ENCODE results near the gene ADGRG1.

Gene ADGRG1

DNA sequence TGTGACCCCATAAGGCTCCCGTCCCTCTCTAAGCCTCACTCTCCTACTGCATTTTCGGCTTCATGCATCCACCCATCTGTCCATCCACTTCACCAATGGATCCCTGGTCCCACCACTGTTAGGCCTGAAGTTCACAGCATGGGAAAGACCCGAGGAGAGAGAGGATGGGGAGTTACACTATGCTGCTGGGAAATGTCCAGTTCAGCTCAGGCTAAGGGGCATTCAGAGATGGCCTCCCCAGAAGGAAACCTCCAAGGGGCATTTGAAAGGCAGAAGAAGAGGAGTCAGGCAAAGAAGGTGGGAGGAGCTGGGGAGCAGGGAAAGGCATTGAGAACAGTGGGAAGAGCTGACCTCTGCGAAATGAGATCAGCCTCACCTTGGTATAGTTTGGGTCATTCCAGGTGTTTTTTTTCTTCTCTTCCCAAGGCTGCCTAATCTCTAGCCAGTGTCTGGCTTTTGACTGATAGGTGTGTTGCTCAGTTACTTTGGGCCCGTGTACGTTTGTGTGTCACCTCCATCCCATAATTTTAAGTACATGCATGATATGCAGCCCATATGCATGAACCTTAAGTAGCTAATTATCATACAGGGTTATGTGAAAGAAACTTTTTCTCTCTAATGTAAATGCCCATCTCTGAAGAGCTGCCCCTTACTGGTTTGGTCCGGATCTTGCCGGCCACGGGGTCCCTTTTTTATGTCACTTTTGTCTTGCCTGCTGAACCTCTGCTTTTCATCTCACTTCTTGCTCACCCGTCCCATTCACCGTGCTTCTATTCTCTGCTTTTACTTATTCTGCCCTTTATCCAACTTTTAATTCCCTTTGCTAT lies 54.6 kb downstream of the ADGRG1 start:
- no peak for DNase-seq (ENCODE audit: low read depth in 2 of 2)

DNA sequence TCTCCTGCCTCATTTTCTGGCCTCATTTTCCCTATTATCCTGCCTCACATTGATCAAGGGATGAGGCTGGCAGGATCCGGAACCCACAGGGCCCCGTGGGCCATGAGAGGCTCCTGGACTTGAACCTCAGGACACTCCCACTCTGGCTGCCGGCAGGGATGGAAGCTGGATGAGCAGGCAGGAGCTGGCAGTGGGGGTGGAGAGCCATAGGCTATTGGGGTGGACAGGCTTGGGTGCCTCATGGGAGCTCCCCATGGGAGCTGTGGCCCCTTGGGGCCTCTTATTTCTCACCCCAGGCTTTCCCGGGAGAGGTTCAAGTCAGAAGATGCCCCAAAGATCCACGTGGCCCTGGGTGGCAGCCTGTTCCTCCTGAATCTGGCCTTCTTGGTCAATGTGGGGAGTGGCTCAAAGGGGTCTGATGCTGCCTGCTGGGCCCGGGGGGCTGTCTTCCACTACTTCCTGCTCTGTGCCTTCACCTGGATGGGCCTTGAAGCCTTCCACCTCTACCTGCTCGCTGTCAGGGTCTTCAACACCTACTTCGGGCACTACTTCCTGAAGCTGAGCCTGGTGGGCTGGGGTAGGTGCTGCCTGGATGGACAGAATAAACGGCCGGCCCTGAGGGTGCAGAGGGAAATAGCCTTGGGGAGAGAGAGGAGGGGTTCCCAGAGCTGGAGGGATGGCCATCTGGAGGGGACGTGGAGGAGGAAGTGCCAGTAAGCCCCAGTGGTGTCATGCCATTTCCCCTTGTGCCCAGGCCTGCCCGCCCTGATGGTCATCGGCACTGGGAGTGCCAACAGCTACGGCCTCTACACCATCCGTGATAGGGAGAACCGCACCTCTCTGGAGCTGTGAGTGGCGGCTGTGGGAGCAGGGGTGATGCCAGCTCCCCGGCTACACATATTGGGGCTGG lies 55.5 kb downstream of the ADGRG1 start:
- no peak for DNase-seq (ENCODE audit: low read depth in 2 of 2)

DNA sequence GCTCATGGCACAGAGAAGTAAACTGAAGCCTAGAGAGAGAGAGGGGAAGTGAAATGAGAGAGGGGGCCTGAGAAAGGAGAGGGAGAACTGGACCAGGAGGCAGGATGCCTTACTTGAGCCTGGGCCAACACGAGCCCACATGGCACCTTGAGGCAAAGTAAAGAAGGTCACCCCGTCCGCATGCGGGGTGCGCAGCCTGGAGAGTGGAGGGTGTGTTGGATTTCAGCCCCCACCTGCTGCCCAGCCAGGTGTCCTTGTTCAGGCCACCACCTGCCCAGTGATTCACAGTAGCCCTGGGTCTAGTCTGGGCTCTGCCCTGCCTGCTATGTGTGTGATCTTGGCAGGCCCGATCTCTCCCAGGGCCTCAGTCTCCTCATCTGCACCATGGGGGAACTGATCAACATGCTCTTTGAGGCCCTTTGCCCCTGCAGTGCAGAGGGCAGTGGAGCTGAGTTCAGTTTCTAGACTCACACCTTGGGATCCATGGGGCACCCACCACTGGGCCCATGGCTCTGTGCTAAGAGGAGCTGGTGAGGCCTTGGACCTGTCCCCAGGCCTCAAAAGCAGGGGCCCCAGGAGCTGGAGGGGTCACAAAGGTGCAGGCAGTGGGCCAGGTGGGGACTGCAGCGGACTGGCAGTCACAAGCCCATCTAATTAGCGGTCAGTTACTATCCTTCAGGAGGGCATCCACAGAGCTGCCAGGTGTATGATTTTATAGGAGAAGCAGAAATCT lies 56.4 kb downstream of the ADGRG1 start:
- no peak for DNase-seq (ENCODE audit: low read depth in 2 of 2)

DNA sequence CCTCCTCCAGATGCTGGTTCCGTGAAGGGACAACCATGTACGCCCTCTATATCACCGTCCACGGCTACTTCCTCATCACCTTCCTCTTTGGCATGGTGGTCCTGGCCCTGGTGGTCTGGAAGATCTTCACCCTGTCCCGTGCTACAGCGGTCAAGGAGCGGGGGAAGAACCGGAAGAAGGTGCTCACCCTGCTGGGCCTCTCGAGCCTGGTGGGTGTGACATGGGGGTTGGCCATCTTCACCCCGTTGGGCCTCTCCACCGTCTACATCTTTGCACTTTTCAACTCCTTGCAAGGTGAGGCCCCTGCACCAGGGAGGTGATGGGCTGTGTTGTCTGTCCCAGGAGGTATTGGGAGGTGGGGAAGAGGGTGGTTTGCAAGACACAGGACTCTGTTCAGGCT lies 57.2 kb downstream of the ADGRG1 start:
- no peak for DNase-seq (ENCODE audit: low read depth in 2 of 2)

DNA sequence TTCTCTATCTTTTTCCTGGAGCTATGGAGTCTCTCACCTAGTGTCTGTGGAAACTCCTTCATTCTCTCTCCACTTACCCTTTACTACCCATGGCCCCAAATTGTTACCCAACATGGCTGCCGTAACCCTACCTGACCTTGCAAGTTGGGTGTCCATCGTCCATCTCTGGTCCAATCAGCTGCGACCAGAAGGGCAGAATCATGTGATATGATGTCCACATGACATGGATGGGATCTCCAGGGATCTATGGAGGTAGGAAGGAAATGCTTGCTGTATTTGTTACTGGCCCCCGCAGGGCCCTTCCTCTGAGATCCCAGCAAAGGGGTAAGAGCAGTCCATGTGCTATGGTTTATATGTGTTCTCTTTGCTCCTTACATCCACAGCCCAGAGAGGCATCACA lies 58.1 kb downstream of the ADGRG1 start:
- no peak for DNase-seq (ENCODE audit: low read depth in 2 of 2)

DNA sequence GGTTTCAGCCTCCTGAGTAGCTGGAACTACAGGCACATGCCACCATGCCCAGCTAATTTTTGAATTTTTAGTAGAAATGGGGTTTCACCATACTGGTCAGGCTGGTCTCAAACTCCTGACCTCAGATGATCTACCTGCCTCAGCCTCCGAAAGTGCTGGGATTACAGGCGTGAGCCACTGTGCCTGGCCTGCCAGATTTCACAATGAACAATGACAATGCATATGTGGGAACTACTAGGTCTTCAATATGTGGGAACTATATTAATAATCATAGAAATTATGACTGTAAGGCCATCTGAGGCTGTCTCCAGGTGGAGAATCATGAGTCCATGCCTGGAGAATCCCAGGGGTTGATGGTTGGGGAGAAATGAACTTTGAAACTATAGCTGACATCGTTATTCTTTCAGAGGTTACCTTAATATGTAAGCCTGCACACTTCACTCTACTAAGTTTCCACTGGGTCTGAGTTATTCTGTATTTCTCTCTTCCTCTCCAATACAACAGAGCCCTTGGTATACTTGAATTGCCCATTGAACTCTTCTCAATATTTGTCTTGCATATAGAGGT lies 59.0 kb downstream of the ADGRG1 start:
- DNase-seq (ENCODE audit: low read depth in 2 of 2), result no peak

DNA sequence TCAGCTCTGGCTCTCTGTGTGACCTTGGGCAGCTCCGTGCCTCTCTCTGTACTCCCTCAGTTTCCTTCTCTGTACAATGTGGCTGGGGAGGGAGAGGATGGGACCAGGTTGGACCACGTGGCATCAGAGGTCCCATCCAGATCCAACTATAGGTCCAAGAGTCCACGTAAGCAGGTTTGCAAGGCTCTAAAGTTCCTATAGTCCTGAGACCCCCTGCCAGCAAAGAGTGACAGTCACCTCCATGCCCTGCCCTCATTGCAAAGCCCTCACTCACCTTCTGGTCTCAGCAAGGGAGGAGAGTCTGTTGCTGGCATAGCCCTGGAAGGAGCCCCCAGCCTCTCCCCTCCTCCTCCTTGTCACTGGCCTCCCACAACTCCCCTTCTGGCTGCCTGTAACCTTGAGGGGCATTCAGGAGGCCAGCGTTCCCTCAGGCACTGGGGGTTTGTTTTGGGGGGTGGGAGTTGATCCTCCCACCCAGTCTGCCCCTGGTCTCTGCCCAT lies 60.1 kb downstream of the ADGRG1 start:
- no peak for DNase-seq (ENCODE audit: low read depth in 2 of 2)

DNA sequence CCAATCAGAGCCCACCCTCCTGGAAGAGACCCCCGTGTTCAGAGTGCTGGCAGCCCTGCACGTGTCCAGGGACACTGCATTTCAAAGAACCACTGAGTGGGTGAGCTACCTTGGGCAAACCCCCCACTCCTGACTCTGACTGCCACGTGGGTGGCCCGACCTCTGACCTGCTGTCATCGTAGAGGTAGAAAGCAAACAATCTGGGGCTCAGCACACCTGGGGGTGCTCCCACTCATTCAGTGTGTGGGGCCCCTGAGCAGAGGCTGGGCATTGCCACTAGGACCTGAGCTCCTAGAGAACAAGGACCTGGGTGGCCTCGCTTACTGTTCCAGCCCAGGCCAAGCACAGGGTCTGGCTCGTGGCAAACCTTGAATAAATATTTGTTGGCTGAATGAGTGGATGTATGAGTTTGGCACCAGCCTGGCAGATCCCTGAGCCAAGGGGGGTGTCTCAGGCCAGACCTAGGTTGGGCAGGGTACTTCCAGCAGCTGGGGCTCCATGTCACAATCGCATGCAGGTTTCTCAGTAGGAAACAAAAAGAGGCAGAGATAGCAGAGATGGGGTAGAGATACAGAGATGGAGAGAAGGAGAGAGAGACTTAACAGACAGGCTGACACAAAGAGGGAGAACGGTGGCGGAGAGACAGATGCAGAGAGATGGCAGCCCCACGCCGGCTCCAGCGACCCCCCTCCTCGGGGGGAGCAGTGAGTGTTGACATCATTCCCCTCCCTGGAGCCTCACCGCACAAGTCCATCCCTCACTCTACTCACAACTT lies 60.7 kb downstream of the ADGRG1 start:
- DNase-seq (ENCODE audit: low read depth in 2 of 2), result no peak

DNA sequence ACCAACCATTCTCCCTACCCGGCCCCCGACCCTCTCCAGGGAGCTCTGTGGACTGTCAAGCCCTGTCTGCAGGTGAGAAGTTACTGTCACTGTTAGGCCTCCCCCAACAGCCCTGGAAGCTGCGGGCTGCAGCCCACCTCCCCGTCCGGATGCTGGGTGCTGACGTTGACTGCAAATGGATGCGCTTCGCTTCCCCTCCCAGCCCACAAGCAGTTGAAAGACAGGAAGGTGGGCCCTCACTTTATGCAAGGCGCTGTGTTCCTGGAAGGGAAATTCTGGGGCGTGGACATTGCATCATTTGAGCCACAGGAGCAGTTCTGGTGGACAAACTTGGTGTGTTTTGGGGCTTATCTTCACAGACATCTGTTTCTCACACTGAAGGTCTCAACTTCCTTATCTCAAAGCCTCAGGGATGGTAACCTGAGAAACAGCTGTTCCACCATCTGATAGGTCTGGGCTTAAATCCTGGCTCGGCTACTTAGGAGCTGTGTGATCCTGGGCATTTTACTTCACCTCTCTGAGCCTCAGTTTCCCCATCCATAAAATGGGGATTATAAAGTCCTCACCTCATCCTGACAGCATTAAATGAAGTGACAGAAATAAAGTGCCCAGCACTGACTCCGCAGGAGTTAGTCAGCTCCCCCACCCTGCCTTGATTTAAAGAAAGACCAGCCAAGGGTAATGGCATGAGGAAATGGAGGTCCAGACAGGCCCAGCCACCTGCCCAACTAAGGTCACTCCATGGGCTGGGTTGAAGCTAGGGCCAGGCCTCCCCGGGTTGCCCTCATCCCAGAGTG lies 61.5 kb downstream of the ADGRG1 start:
- DNase-seq (ENCODE audit: low read depth in 2 of 2), result no peak

DNA sequence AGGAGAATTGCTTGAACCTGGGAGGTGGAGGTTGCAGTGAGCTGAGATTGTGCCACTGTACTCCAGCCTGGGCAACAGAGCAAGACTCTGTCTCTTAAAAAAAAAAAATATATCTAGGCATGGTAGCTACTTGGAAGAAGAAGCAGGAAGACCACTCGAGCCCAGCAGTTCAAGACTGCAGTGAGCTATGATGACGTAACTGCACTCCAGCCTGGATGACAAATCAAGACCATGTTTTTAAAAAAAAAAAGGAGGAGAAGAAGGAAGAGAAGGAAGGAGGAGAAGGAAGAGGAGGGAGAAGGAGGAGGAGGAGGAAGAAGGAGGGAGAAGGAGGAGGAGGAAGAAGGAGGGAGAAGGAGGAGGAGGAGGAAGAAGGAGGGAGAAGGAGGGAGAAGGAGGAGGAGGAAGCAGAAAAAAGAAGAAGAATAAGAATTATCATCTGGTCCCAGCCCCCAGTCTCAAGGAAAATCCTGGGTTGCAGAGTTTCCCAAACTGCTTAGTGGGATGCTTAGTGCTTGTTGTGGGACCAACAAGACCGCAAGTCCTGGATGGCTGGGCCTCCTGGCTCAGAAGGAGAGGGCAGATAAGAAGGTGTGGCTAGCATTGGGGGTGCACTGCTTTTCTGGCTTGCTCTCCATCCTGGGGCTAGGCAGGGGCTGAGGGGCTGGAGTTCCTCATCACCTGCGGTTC lies 62.5 kb downstream of the ADGRG1 start:
- DNase-seq (ENCODE audit: low read depth in 2 of 2), result no peak

DNA sequence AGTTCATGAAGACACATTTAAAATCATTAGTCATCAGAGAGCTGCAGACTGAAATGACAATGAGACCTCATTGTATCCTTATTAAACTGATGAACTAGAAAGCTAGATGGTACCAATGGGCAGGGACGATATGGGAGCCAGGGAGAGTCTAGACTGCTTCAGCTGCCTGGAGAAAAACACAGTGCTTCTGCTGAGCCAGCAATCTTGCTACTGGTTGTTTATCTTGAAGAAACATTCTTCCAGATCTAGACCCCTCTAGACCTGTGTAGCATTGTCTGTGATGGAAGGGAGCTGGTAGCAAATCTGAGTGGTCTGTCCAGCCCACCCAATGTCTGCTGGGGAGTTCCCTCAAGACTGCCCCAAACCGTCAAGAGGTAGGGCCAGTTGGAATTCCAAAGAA lies 64.2 kb downstream of the ADGRG1 start:
- no peak for DNase-seq (ENCODE audit: low read depth in 2 of 2)

DNA sequence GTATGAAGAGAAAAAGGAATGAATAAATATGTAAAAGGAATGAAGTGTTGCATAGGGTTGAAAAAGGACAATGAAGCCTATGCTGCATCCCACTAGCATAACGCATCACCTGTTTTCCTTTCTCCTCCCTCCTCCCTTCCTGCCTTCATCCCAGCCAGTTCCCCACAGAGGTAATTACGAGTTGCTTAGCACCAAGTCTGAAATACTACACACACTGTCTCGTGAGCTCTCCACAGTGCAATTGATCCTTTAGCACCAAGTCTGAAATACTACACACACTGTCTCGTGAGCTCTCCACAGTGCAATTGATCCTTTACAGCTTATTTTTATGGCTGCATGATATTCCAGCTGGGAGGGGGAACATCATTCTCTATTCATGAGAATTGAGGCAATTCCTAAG lies 65.1 kb downstream of the ADGRG1 start:
- no peak for DNase-seq (ENCODE audit: low read depth in 2 of 2)

DNA sequence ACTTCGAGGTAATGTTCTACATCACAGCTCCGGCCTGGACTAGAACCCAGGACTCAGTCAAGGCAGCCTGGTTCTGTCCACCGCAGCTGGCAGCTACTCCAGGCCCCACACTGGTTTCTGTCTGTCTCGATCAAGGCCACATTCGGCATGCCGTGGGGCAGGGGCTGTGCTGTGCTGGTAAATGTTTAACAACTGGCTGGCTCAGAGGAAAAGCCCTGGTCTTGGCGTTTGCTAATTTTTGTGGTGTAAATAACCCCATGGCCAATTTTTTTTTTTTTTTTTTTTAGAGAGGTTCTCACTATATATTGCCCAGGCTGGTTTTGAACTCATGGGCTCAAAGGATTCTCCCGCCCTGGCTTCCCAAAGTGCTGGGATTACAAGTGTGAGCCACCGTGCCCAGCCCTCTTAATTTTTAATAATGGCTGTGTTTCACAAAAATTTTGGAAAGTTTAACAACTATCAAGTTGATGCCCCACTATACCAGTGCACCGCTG lies 65.8 kb downstream of the ADGRG1 start:
- DNase-seq (ENCODE audit: low read depth in 2 of 2), result no peak

DNA sequence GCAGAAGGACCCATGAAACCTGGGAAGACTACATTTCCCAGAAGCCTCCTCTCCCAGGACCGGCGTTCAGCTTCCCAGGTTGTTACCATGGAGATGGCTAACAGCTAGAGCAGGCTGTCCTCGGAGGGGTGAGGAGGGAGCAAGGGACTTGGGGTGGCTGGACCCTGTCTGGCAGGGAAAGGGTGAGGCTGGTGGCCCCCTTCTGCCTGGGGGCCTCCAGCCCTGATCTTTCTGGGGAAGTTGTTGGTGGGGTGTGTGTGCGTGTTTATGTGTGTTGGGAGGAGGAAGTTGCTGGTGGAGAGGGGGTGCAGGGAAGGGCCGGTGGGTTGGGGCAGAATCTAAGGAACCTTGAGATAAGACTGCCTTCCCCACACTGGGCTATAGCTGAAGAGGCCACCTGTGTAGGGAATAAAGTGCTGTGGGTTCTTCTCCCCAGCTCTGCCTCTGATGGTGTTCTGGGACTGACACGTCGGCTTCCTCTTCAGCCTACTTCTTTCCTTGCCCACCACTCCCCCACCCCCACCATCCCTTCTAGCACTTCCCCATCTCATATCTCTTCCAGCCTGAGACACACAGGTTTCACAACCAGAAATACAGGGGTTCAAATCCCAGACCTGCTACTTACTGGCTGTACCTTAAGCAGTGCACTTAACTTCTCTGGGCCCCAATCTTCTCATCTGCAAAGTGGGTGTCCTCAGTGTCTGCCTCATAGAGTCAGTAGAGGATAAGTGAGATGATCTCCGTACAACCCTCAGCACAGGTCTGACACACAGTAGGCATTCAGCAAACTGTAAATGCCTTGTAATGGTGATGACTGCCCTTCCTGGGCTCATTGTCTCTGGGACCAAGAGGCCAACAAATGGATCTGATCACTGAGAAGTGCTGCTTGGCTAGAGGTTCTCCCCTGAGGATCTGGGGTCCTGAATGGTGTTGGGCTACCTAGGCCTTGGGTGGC lies 66.6 kb downstream of the ADGRG1 start, which contains the start of gene DRC7:
TSS of gene DRC7 (plus strand) at position 82 of the 955 bp plus-strand sequence. CDS start 3,144 bp downstream, outside the sequence.
- peak in 1 of 2 experiments; percentile 7 for DNase-seq (ENCODE audit: low read depth in 2 of 2)

DNA sequence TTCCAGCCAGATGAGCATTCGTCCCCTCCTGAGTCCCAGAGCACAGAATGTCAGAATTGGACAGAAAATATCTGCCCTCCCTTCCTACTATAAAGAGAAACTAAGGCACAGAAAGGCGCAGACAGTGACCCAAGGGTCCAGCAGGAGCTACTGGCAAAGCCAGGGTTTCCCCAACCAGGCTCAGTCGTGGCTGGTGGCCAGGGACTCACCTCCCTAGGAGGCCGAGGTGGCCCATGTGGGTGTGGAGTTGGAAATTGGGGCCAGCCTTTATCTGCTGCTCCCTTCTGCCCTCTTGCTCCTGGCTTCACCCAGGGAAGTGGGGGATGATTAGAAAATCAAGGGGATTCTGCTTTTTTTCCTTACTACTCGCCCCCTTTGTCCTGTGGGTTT lies 67.2 kb downstream of the ADGRG1 start:
- no peak for DNase-seq (ENCODE audit: low read depth in 2 of 2)

DNA sequence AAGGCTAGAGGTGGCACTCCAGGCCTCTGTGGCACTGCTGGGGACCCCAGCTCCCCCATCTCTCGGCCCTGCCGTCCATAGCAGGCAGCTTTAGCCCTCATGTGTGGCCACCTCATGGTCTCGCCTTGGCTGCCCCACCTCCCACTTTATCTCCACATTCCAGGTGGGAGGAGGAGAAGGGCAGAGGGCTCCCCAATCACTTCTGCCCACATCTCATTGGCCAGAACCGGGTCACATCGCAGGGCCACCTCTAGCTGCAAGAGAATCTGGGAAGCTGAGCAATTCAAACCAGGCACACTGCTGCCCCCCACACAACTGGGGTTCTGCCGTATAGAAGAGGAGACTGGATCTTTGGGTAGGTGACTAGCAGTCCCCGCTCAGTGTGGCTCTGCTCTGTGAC lies 67.8 kb downstream of the ADGRG1 start:
- DNase-seq (ENCODE audit: low read depth in 2 of 2), result no peak

DNA sequence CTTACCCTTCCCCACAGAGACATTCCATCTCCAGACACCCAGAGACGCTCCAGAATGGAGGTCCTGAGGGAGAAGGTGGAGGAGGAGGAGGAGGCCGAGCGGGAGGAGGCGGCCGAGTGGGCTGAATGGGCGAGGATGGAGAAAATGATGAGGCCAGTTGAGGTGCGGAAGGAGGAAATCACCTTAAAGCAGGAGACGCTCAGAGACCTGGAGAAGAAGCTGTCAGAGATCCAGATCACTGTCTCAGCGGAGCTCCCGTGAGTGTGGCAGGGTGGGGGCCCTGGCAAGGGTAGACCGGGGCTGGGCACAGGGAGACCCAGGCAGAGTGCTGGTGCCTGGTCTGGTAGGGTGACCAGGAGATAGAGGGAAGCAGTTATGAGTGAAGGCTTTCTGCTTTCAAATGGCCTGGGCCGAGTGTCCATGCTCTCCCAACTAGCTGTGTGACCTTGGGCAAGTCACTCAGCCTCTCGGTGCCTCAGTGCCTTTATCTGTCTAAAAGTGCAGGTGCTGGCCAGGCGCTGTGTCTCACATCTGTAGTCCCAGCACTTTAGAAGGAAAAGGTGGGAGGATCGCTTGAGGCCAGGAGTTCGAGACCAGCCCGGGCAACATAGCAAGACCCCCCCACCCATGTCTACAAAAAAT lies 69.6 kb downstream of the ADGRG1 start:
- DNase-seq (ENCODE audit: low read depth in 2 of 2), result no peak

Data from fibroblast of skin of left quadriceps (primary cell).